ENCODE results near the gene HOXD4. TPM values are rescaled to one million over a fixed set of nuclear protein-coding genes. Genes with fewer than 3 reads are reported as not detected.

Gene HOXD4
- total RNA-seq, 4 donors from 2014 or later: 2.2 to 2.6 TPM; not detected in 2

- intact Hi-C loops (cut with DNase I; ENCODE audit: low total_unique reads): no loop called here
- 34 to 35% methylated on average over 33 of the region's 33 CpGs for WGBS, 2 donors
- H3K4me3 ChIP-seq (ENCODE audit: low read depth, poor library complexity, severe bottlenecking): no peak overlapping the region
- DNase-seq (ENCODE audit: low spot score in 2 of 2): peak in 1 of 2 donors; percentile 76
- TF ChIP-seq CTCF (IDR thresholded peaks at IDR 0.05) (no peak), POLR2A (IDR thresholded peaks at IDR 0.05) (no peak)
Observed at GRCh38 chr2:176132205-176133171, 18.9 kb upstream of the HOXD4 start.

- DNase-seq (ENCODE audit: low spot score in 2 of 2): no peak
- intact Hi-C loops (cut with DNase I; ENCODE audit: low total_unique reads): no loop called here
- TF ChIP-seq POLR2A (IDR thresholded peaks at IDR 0.05) (no peak), CTCF (IDR thresholded peaks at IDR 0.05) (no peak)
- no peak overlapping the region for H3K4me3 ChIP-seq (ENCODE audit: low read depth, poor library complexity, severe bottlenecking)
Observed at GRCh38 chr2:176133389-176133788, 18.0 kb upstream of the HOXD4 start.

- 68 to 69% methylated on average over 4 of the region's 4 CpGs for WGBS, 2 donors
- intact Hi-C loops (cut with DNase I; ENCODE audit: low total_unique reads): no loop called here
- TF ChIP-seq CTCF (IDR thresholded peaks at IDR 0.05) (no peak), POLR2A (IDR thresholded peaks at IDR 0.05) (no peak)
- no peak overlapping the region for H3K4me3 ChIP-seq (ENCODE audit: low read depth, poor library complexity, severe bottlenecking)
- DNase-seq (ENCODE audit: low spot score in 2 of 2): no peak
Observed at GRCh38 chr2:176134035-176134434, 17.3 kb upstream of the HOXD4 start.

- no peak overlapping the region for H3K4me3 ChIP-seq (ENCODE audit: low read depth, poor library complexity, severe bottlenecking)
- TF ChIP-seq CTCF (IDR thresholded peaks at IDR 0.05): no peak
- TF ChIP-seq POLR2A (IDR thresholded peaks at IDR 0.05): no peak
- intact Hi-C loops (cut with DNase I; ENCODE audit: low total_unique reads): loop anchor here (5.0 kb wide), 2 partner anchors 417 to 502 kb away; no protein-coding TSS in a partner anchor
- peak in 1 of 2 donors; percentile 59 for DNase-seq (ENCODE audit: low spot score in 2 of 2)
Observed at GRCh38 chr2:176135035-176135440, 16.3 kb upstream of the HOXD4 start.

GRCh38 chr2:176136374-176137251 is 14.7 kb upstream of the HOXD4 start:
- TF ChIP-seq CTCF (IDR thresholded peaks at IDR 0.05): no peak
- TF ChIP-seq POLR2A (IDR thresholded peaks at IDR 0.05): no peak
- intact Hi-C loops (cut with DNase I; ENCODE audit: low total_unique reads): loop anchor here (5.0 kb wide), 2 partner anchors 416 to 501 kb away; no protein-coding TSS in a partner anchor
- DNase-seq (ENCODE audit: low spot score in 2 of 2): peak in 1 of 2 donors; percentile 87
- H3K4me3 ChIP-seq (ENCODE audit: low read depth, poor library complexity, severe bottlenecking): peak overlapping the region; percentile 34
- 2 to 3% methylated on average over 45 to 50 of the region's 71 CpGs for WGBS, 2 donors

Data from lower leg skin (tissue), 4 donors.